NCI-H128 (cell line): ENCODE results near the gene FAM131C.

ENCODE experiments used
- DNase-seq: peaks from one replicate; lab custom pipeline; 2025; ENCODE audit not compliant: unreplicated experiment; lab: John Stamatoyannopoulos, UW

FAM131C gene

DNA sequence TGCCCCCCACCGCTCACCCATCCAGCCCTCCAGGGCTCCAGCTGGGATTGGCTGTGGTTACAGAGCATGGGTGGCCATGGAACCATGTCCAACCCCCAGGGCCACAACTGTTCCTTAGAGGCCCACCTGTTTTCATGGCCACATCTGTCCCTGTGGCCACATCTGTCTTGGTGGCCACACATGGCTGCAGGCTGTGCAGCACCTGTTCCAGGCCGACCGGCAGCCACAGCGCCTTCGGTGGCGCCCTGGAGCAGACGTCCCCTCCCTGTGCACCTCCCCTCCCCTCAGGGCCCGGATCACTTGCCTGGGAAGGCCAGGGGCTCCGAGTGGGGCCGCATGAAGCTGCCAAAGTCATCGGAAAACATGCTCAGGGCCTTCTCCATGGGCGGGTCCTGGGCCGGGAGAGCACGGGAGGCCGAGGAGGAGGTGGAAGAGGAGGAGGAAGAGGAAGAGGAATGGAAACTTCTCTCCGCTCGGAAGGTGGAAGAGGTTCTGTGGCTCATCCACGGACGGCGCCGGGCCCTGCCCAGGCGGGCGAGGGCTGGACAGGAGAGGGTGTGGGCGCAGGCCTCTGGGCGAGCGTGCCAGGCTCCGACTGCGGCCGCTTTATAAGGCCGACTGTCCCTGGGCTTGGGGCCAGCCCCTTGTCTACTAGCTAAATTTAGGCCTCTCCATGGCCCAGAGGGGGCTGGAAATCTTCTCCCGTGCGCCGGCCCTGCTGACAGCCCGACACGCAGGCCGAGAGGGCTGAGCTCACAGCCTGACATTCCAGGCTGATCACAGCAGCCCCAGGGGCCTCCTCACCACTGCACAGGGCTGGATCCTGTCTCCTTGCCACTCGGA lies 55.8 kb downstream of the FAM131C start, which contains the start of gene HSPB7:
Gene HSPB7 (minus strand): TSS at position 583 of the 843 bp plus-strand sequence. CDS start 80 bp downstream, at position 503.
- DNase-seq, result no peak

DNA sequence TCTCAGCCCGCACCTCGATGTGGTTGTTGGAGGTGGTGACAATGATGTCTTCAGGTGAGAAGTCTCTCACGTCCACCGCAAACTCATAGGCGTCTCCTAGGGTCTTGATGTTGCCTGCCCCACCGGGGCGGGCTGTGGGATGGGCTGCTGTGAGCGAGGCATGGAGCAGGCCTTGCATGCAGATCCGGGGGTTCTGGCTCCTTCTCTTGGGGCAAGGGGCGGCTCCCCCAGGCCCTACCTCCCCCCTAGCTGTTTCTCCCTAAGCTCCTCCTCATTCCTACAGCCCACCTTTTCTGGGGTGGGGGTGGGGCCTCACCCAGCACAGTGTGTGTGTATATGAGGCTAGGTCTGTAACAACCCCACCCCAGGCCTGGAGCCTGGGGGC lies 56.4 kb downstream of the FAM131C start:
- no peak for DNase-seq

DNA sequence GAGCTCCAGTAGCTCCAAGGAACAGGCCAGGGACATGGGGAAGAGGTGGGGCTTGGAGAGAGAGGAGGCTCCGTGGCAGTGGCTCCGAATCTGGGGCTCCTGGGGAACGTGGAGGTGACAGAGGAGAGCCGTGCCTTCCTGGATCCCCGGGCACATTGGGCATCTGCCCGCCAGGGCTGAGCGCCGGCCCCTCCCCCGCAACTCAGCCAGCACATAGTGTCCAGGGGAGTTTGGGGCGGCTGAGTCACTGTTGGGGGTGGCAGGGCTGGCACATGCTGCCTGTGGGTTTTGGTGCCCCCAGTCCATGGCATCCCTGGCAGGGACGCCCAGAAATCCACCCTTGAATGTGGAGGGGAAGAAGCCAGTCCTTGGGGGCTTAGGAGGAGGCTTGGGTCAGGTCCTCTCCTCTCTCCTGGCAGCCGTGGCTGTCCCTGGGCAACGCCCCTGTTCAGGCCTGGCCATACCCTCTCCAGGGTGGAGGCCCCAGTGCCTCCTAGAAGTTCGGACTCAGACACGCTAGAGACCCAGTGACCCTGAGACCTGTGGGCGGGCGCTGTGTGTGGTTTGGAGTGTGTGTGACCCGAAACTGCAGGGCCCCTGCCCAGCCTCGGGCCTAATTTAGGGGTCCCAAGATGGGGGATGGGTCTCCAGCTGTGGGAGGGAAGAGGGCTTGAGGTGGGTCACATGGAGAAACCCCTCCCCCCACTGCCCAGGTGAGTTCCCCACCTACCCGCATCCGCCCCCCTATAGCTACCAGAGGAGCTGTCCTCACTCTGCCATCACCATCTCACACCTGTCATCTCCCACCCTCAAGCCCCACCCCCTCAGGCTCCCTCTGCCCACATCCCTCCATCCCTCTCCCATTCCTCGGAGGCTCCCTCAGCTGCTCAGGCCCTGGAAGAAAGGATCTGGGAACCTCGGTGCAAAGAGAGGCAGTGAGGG lies 57.2 kb downstream of the FAM131C start:
- no peak for DNase-seq

DNA sequence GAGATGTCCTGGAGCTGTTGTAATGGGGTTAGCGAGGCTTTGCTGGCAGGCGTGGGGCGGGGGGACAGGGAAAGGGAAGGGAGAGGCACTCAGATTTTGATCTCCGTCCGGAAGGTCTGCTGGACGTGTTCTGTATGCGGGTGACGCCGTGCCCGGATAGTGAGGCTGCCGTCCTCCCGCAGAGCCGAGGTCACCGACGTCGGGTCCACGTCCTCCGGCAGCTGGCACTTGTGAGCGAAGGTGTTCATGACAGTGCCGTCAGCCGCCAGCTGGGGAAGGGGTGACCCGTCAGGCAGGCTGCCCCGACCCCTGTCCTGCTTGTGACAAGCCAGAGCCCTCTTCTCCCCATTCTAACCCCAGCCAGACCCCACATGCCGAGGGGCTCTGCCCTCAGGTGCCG lies 58.0 kb downstream of the FAM131C start:
- DNase-seq, result no peak

DNA sequence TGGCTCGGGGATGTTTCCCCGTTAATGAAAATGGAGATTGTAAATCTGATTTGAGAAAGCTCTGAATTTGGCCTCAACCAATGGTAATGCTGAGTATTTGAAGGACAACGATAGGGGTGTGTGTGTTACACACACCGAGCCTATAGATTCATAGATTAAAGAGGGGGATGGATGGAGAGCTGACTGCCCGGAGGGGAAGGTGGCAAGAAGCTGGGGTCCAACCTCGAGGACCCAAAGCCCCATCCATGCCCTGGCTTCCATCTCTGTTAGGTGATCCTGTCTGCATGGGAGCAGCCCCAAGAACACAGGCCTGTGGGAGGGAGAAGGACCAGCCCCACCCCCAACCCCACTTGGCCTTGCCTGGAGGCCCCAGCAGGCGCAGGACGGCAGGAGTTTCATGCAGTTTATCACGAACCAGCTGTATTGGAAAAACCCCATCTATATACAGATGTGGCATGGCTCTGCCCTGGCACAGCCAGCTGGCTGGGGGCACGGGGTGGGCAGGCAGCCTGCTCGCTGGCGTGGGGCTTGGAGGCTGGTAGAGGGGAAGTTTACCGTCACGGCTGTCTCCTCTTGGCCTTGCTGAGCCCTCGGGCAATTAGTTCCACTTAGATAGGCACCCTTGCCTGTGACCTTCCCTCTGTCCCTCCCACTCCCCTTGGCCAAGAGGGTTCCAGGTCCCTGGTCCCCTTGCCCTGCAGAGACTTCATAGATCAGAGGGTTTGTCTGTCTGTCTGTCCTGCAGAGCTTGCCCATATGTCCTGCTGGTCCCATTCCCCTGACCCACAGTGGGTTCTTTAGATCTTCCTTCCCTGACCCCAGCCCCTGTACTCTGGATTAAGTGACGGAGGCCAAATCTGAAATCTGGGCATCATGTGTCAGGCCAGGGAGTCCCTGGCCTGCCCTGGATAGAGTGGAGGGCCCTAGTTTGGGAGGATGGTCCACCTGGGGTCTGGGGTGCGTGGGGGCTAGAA lies 58.7 kb downstream of the FAM131C start:
- no peak for DNase-seq

DNA sequence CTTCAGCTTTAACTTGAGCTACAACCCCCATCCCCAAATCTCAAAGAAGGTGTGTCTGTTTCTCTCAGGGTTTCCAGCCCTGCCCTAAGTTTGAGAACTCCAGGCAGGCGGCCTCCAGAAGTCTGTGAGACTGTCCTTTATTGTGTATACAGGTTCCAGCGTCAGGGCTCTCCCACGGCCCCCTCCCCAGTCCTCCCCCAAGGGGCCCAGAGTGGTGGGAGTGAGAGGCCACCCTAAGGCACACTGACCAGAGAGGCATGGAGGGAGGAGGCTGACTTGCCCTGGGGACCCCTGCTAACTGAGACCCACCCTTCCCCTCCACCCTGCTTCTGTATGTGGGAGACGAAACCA lies 59.6 kb downstream of the FAM131C start:
- no peak for DNase-seq

GRCh38 chr1:16013220-16013907 lies 60.1 kb downstream of the FAM131C start:
- DNase-seq, result no peak

GRCh38 chr1:16012590-16013219 lies 60.7 kb downstream of the FAM131C start:
- DNase-seq, result no peak

- DNase-seq, result no peak
Observed at GRCh38 chr1:16011936-16012589, 61.4 kb downstream of the FAM131C start.

DNA sequence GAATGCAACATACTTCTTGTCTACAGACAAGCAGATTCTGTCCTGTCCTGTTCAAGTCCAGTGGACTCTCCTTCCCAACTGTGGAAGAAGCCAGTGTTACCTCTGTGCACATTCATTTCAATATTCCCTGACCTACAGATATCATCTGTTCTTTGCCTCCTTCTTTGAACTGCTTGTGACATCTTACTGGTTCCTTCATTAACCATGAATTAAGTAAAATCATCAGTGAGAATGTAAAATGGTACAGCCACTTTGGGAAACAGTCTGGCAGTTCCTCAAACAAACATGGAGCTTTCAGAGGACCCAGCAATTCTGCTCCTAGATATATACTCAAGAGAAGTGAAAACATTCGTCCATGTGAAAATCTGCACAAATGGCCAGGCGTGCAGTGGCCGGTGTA lies 62.6 kb downstream of the FAM131C start:
- no peak for DNase-seq

DNA sequence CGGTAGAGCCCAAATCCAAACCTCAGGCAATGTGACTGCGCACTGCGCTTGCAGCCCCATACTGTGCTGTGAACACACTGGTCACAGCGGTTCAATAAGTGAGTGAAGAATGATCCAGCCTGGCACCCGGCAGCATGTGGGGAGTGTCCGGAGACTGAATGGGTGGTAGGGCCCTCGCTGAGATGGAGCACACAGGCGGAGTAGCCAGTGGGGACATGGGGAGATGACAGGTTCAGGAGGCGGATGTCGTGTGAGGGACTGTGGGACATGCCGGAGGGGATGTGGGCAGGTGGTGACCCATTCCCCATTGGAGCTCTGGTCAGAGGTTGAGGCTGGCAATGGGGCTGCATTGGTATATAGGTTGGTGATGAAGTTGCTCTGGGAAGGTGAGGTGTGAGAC lies 63.8 kb downstream of the FAM131C start:
- no peak for DNase-seq

DNA sequence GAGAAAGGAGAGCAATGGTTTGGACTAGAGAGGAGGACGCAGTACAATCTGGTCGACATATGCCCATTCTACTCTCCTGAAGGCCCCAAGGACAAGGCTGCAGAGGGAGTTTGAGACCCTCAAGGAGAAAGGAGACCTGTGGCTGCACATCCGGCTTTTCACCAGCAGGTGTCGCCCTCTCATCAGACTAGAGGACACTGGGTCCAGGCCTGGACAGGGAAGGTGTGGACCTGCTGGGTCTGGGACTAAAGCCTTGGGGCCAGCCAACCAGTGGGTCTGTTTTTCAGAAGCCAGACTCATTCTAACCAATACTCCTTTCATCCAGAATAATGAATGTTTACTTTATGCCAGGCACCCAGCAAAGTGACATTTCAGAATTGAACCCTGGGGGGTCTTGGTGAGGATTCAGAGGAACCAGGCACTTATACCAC lies 64.4 kb downstream of the FAM131C start:
- peak; percentile 78 for DNase-seq
